DOHH2 (cell line): ENCODE measurements around the gene XPNPEP3.
"Not testable (repeated sequence)": the region's sequence is repeated elsewhere in the genome, so short reads cannot be mapped to it uniquely, and the experiment has no call there.

Experiments used
- H3F3A ChIP-seq: fragments of 200-600 bp; sonication (generic), shearing (Covaris generic); 2 replicates; pipeline ENCODE4 v1.6.0; 2016; ENCODE audit warnings: antibody characterized with exemption, mild to moderate bottlenecking; ENCODE audit not compliant: control insufficient read depth, insufficient read depth
- H3K27ac ChIP-seq: fragments of 200-600 bp; sonication (generic); 2 replicates; pipeline ENCODE4 v1.5.1; 2014; ENCODE audit warnings: low read depth, mild to moderate bottlenecking, low read length, moderate library complexity
- H3K27me3 ChIP-seq: fragments of 200-600 bp; sonication (generic); 2 replicates; pipeline ENCODE4 v1.6.1; 2014; ENCODE audit warnings: mild to moderate bottlenecking, low read length, mixed read lengths; ENCODE audit not compliant: control insufficient read depth
- H3K36me3 ChIP-seq: fragments of 200-600 bp; sonication (generic); 2 replicates; pipeline ENCODE4 v1.6.1; 2014; ENCODE audit warnings: mild to moderate bottlenecking, low read length, moderate library complexity, mixed read lengths; ENCODE audit not compliant: control insufficient read depth
- H3K4me1 ChIP-seq: fragments of 200-600 bp; sonication (generic); 2 replicates; pipeline ENCODE4 v1.6.1; 2014; ENCODE audit warnings: mild to moderate bottlenecking, low read length, mixed read lengths; ENCODE audit not compliant: control insufficient read depth
- H3K4me2 ChIP-seq: fragments of 200-600 bp; sonication (generic); 2 replicates; pipeline ENCODE4 v1.6.0; 2014; ENCODE audit warnings: mild to moderate bottlenecking, low read length, moderate library complexity
- H3K4me3 ChIP-seq: fragments of 200-600 bp; sonication (generic); 2 replicates; pipeline ENCODE4 v1.5.1; 2014; ENCODE audit warnings: mild to moderate bottlenecking, low read length, mixed read lengths
- H3K79me2 ChIP-seq: fragments of 200-600 bp; sonication (generic); 2 replicates; pipeline ENCODE4 v1.6.1; 2014; ENCODE audit warnings: mild to moderate bottlenecking, low read length, mixed read lengths; ENCODE audit not compliant: control insufficient read depth
- H3K9me2 ChIP-seq: fragments of 200-600 bp; sonication (generic); replicated peaks from 2 replicates; pipeline ENCODE4 v1.6.1; 2014; ENCODE audit warnings: mild to moderate bottlenecking, low read length, mixed read lengths; ENCODE audit not compliant: control insufficient read depth
- H3K9me3 ChIP-seq: fragments of 200-600 bp; sonication (generic); 2 replicates; pipeline ENCODE4 v1.6.1; 2014; ENCODE audit warnings: antibody characterized with exemption, low read length, mixed read lengths; ENCODE audit not compliant: control insufficient read depth, insufficient read depth
- H4K20me1 ChIP-seq: fragments of 200-600 bp; sonication (generic); 2 replicates; pipeline ENCODE4 v1.6.0; 2014; ENCODE audit warnings: low read depth, mild to moderate bottlenecking, antibody characterized with exemption, low read length, moderate library complexity; ENCODE audit not compliant: control insufficient read depth, insufficient read depth
- CTCF ChIP-seq: fragments of 200-600 bp; sonication (generic); IDR thresholded peaks from one replicate; pipeline ENCODE4 v1.5.1; 2014; ENCODE audit warnings: antibody characterized with exemption, mild to moderate bottlenecking, low read depth, low read length; ENCODE audit not compliant: poor library complexity, severe bottlenecking
- EZH2phosphoT487 ChIP-seq: fragments of 200-600 bp; sonication (generic); IDR thresholded peaks from 2 replicates; pipeline ENCODE4 v1.6.1; 2017; ENCODE audit warnings: borderline replicate concordance, mild to moderate bottlenecking, antibody characterized with exemption, low read length, moderate library complexity, mixed read lengths

XPNPEP3 gene

GRCh38 chr22:40908895-40909294, 51.9 kb downstream of the XPNPEP3 start:
- Histone ChIP-seq H3K27me3 (no peaks in the 10 kb centered on the region), H3K4me2 (no peak overlapping the region), H3K9me2 (no peaks in the 10 kb centered on the region), H3K9me3 (no peaks in the 10 kb centered on the region), H3K27ac (no peak overlapping the region), H4K20me1 (no peaks in the 10 kb centered on the region), H3K4me1 (no peaks in the 10 kb centered on the region), H3F3A (no peaks in the 10 kb centered on the region), H3K36me3 (peaks cover 4% of the 10 kb centered on the region; the same call in 1 of the 2 replicates), H3K4me3 (no peak overlapping the region), H3K79me2 (no peaks in the 10 kb centered on the region)
- TF ChIP-seq CTCF (no peak), EZH2phosphoT487 (no peak)

- Histone ChIP-seq H3K4me1 (no peaks in the 10 kb centered on the region), H3K9me3 (no peaks in the 10 kb centered on the region), H3K9me2 (no peaks in the 10 kb centered on the region), H4K20me1 (no peaks in the 10 kb centered on the region), H3F3A (no peaks in the 10 kb centered on the region), H3K36me3 (peaks cover 6% of the 10 kb centered on the region; the same call in 1 of the 2 replicates), H3K27ac (no peak overlapping the region), H3K4me2 (no peak overlapping the region), H3K79me2 (no peaks in the 10 kb centered on the region), H3K27me3 (no peaks in the 10 kb centered on the region), H3K4me3 (no peak overlapping the region)
- TF ChIP-seq CTCF, result no peak
- TF ChIP-seq EZH2phosphoT487, result no peak
Measured at GRCh38 chr22:40911772-40912171, 54.8 kb downstream of the XPNPEP3 start.

GRCh38 chr22:40912987-40913386, 56.0 kb downstream of the XPNPEP3 start:
- H3K27ac ChIP-seq, H3K4me2 ChIP-seq, H3F3A ChIP-seq, H3K79me2 ChIP-seq, H3K4me1 ChIP-seq, H3K27me3 ChIP-seq, H3K9me3 ChIP-seq, H3K4me3 ChIP-seq, H3K36me3 ChIP-seq, H3K9me2 ChIP-seq, H4K20me1 ChIP-seq: not testable (repeated sequence)

- no peaks in the 10 kb centered on the region for H4K20me1 ChIP-seq
- H3K79me2 ChIP-seq, result no peaks in the 10 kb centered on the region
- peaks cover 25% of the 10 kb centered on the region for H3K36me3 ChIP-seq
- peaks cover 16% of the 10 kb centered on the region for H3K4me1 ChIP-seq
- no peak overlapping the region for H3K4me3 ChIP-seq
- H3K27ac ChIP-seq, result no peak overlapping the region
- H3K9me2 ChIP-seq, result no peaks in the 10 kb centered on the region
- no peak overlapping the region for H3K4me2 ChIP-seq
- no peaks in the 10 kb centered on the region for H3K9me3 ChIP-seq
- H3K27me3 ChIP-seq, result no peaks in the 10 kb centered on the region
- H3F3A ChIP-seq, result no peaks in the 10 kb centered on the region
- TF ChIP-seq EZH2phosphoT487 (no peak), CTCF (no peak)
Measured at GRCh38 chr22:40919446-40919845, 62.5 kb downstream of the XPNPEP3 start.
